ENCODE results near the gene TTC23L. TPM values are rescaled to one million over a fixed set of nuclear protein-coding genes. Genes with fewer than 3 reads are reported as not detected.

Gene TTC23L
- total RNA-seq, 2 donors from 2014 or later: 2.4 to 2.7 TPM

- no peak overlapping the region for H3K27ac ChIP-seq
- no peaks in the 10 kb centered on the region for H3K9me3 ChIP-seq
- no peak for DNase-seq (ENCODE audit: low spot score)
- TF ChIP-seq POLR2AphosphoS5 (IDR thresholded peaks at IDR 0.05) (no peak), POLR2A (IDR thresholded peaks at IDR 0.05) (no peak), CTCF (IDR thresholded peaks at IDR 0.05) (no peak)
- H3K36me3 ChIP-seq: no peaks in the 10 kb centered on the region
- H3K4me1 ChIP-seq (replicated peaks): no peaks in the 10 kb centered on the region
- no peaks in the 10 kb centered on the region for H3K27me3 ChIP-seq (replicated peaks; ENCODE audit: insufficient read depth)
- H3K4me3 ChIP-seq: no peak overlapping the region
- WGBS: 81% methylated on average over 9 of the region's 9 CpGs
- intact Hi-C loops (cut with DNase I): no loop called here
These were observed 4.8 kb upstream of the TTC23L start for GRCh38 chr5:34833976-34834793.

DNA sequence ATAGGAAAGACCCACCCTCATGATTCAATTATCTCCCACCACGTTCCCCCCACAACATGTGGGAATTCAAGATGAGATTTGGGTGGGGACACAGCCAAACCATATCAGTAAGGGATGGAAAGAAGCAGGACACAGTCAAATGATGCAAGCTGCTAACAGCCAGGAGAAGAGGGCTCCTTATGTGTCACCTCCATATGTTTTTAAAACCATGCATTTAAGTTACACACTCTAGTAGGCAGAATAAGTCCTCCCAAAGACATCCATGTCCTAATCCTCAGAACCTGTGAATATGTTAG, 4.2 kb upstream of the TTC23L start:
- no peak for DNase-seq (ENCODE audit: low spot score)
- TF ChIP-seq POLR2AphosphoS5 (IDR thresholded peaks at IDR 0.05) (no peak), CTCF (IDR thresholded peaks at IDR 0.05) (no peak), POLR2A (IDR thresholded peaks at IDR 0.05) (no peak)
- no peak overlapping the region for H3K4me3 ChIP-seq
- H3K4me1 ChIP-seq (replicated peaks): no peaks in the 10 kb centered on the region
- intact Hi-C loops (cut with DNase I): no loop called here
- H3K36me3 ChIP-seq: no peaks in the 10 kb centered on the region
- no peaks in the 10 kb centered on the region for H3K27me3 ChIP-seq (replicated peaks; ENCODE audit: insufficient read depth)
- no peaks in the 10 kb centered on the region for H3K9me3 ChIP-seq
- WGBS: 94% methylated on average over 1 of the region's 1 CpG
- H3K27ac ChIP-seq: no peak overlapping the region

DNA sequence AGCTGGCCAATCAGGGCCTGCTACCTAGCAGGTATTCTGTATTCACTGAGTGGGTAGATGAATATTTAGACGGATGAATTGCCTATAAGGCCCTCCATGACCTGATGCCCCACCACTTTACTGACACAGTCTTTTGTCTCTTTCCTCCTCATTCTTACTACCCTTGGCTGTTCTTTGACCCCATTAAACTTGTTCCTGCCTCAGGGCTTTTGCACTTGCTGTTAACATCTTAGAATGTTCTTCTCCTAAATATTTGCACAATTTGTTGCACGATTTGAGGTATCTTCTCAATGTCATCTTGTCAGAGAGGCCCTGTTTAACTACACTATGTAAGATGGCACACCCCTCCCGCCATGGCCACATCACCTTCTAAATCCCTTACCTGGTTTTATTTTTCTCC, 3.3 kb upstream of the TTC23L start:
- no peaks in the 10 kb centered on the region for H3K9me3 ChIP-seq
- H3K36me3 ChIP-seq: no peaks in the 10 kb centered on the region
- no peak for TF ChIP-seq POLR2AphosphoS5 (IDR thresholded peaks at IDR 0.05)
- TF ChIP-seq CTCF (IDR thresholded peaks at IDR 0.05): no peak
- TF ChIP-seq POLR2A (IDR thresholded peaks at IDR 0.05): no peak
- no peaks in the 10 kb centered on the region for H3K4me1 ChIP-seq (replicated peaks)
- DNase-seq (ENCODE audit: low spot score): no peak
- no peak overlapping the region for H3K27ac ChIP-seq
- intact Hi-C loops (cut with DNase I): no loop called here
- H3K4me3 ChIP-seq: no peak overlapping the region
- no peaks in the 10 kb centered on the region for H3K27me3 ChIP-seq (replicated peaks; ENCODE audit: insufficient read depth)
- WGBS: 80% methylated on average over 3 of the region's 3 CpGs

- intact Hi-C loops (cut with DNase I): loop anchor here (5.0 kb wide), 1 partner anchor 185 kb away; the partner anchor contains the start of gene RAI14
- 88% methylated on average over 2 of the region's 2 CpGs for WGBS
- DNase-seq (ENCODE audit: low spot score): no peak
These were observed 2.9 kb downstream of the TTC23L start for GRCh38 chr5:34841816-34842215.

More at GRCh38 chr5:34841816-34842215, 2.9 kb downstream of the TTC23L start:
- no peaks in the 10 kb centered on the region for H3K9me3 ChIP-seq
- no peak overlapping the region for H3K4me3 ChIP-seq
- H3K27me3 ChIP-seq (replicated peaks; ENCODE audit: insufficient read depth): no peaks in the 10 kb centered on the region
- no peak for TF ChIP-seq POLR2A (IDR thresholded peaks at IDR 0.05)
- TF ChIP-seq CTCF (IDR thresholded peaks at IDR 0.05): no peak
- no peak for TF ChIP-seq POLR2AphosphoS5 (IDR thresholded peaks at IDR 0.05)
- no peak overlapping the region for H3K27ac ChIP-seq
- H3K4me1 ChIP-seq (replicated peaks): no peaks in the 10 kb centered on the region
- no peaks in the 10 kb centered on the region for H3K36me3 ChIP-seq

All from prostate gland (tissue), 2 donors.